Measurements from ENCODE around the gene IGSF21.

IGSF21 gene

GRCh38 chr1:18328803-18329202, 221.2 kb downstream of the IGSF21 start:
- DNase-seq (ENCODE audit: low spot score): no peak

GRCh38 chr1:18329469-18330253, 222.1 kb downstream of the IGSF21 start:
- no peak for DNase-seq (ENCODE audit: low spot score)

GRCh38 chr1:18332576-18332975, 225.0 kb downstream of the IGSF21 start:
- DNase-seq (ENCODE audit: low spot score): no peak

DNA sequence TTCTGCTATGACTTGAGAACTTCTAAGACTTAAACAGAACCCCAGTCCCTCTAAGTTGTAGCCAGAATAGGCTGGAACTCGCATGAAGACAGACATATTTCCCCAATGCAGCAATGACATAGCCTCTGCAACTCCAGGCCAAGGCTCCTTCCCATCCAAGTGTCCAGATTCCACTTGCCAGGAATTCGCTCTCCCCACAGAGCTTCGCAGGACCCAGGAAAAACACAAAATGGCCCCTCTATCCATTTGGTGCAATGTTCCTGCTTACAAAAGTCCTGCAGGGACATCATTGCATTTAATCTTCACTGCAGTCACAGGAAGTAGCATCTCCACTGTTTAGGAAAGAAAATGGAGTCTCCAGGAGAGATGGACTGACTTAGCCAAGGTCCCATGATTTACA, 225.6 kb downstream of the IGSF21 start:
- DNase-seq (ENCODE audit: low spot score): no peak

- peak; percentile 85 for DNase-seq (ENCODE audit: low spot score)
Measured at GRCh38 chr1:18336801-18337200, 229.2 kb downstream of the IGSF21 start.

DNA sequence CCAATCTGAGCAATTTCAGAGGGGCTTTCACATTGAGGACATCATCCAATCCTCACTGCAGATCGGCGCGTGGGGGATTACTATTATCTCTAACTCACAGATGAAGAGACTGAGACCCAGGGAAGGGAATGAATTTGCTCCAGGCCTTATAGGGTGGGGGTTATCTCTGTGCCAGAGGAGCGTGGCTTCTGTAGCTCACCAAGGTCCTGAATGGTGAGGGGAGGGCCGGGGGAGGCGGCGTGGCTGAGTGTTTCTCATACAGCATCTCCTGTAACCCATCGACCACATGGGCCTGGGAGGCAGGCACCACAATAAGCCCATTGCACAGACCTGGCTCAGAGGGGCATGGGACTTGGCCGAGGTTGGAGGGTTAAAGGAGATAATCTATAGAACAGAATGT, 230.2 kb downstream of the IGSF21 start:
- DNase-seq (ENCODE audit: low spot score): no peak

GRCh38 chr1:18339161-18339560, 231.6 kb downstream of the IGSF21 start:
- DNase-seq (ENCODE audit: low spot score): peak; percentile 82

DNA sequence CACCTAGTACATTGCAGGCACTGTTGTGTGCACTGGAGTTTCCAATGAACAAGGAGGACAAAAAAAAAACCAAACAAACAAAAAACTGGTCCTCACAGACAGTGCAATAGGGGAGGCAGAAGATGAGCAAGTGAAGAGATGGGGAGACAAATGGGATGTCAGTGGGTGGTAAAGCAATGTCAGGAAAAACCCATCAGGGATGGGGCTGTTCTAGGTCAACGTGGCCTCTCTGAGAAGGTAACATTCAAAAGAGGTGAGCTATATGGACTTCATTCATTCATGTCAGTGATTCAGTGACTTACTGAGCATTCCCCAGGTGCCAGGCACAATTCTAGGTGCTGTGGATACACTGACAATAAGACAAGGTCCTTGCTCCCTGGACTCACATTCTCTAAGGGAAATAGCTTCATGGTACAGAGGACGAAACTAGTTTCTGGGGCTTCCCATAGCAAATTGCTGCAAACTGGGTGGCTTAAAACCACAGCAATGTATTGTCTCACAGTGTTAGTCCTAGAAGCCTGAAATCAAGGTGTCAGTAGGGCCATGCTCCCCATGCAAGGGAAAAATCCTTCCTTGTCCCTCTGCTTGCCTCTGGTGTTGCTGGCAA, 232.7 kb downstream of the IGSF21 start:
- peak; percentile 66 for DNase-seq (ENCODE audit: low spot score)

DNA sequence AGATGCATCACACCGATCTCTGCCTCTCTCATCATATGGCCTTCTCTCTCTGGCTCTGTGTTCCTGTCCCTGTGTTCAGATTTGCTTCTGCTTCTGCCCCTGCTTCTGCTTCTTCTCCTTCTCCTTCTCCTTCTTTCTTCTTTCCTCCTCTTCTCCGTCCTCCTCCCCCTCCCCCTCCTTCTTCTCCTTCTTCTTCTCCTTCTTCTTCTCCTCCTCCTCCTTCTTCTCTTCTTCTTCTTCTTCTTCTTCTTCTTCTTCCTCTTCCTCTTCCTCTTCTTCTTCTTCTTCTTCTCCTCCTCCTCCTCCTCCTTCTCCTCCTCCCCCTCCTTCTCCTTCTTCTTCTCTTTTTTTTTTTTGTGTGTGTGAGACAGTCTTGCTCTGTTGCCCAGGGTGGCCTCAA, 233.2 kb downstream of the IGSF21 start:
- no peak for DNase-seq (ENCODE audit: low spot score)

DNA sequence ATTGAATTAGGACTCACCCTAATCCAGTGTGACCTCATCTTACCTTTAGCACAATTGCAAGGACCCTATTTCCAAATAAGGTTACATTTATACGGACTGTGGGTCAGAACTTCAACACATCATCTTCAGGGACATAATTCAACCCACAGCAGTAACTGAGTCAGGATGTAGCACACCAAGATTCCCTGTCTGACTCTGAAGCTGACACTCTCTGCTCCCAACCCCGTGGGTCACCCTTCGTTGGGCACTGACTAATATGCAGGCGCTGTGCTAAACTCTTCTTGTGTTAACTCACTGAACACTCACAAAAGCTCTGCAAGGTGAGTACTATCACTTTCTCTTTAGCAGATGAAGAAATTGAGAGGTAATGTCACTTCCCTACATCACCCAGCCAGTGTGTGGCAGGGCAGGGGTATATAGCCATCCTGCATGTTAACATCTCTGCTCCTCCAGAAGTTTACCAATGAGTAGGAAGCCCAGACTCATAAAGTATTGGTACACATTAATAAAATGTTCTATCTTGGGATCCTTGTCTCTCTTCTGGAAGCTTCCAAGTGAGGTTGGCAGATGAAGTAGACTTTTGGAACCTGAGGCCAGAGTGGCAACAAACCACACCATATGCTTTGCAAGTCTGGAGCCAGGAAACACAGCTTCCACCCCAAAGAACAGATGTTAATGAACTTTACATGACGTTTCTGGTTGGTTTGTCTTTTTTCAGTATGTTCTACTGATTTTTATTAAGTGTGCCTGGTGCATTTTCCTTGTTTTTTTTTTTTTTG, 233.9 kb downstream of the IGSF21 start:
- peak; percentile 97 for DNase-seq (ENCODE audit: low spot score)

DNA sequence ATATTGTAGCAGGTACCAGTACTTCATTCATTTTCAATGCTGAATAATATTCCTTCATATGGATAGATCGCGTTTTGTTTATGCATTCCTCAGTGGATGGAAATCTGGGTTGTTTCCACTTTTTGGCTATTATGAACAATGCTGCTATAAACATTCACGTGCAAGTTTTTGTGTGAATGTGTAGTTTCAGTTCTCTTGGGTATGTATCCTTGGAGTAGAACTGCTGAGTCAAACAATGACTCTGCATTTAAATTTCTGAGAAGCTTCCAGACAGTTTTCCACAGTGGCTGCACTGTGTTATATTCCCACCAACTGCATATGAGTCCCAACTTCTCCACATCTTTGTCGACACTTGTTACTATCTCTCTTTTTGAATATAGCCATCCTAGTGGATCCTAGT, 235.1 kb downstream of the IGSF21 start:
- no peak for DNase-seq (ENCODE audit: low spot score)

GRCh38 chr1:18343581-18343980, 236.0 kb downstream of the IGSF21 start:
- no peak for DNase-seq (ENCODE audit: low spot score)

DNA sequence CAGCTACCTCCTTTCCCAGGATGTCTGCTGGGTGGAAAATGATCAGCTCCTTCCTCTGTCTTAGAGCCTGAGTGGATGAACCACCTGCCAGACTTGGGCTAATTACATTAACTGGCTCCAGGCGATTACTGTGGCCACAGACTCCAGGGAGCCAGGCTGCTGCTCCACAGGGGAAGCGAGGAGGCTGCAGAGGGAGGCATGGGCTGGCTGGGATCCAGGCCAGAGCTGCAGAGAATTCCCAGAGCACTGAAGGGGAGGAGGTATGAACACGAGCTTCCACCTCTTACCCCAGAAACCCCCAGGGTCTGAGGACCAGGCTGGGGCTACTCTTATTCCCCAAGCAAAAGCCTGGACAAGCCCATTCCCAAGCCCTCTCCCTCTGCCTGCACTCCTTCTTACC, 237.2 kb downstream of the IGSF21 start:
- DNase-seq (ENCODE audit: low spot score): peak; percentile 47

DNA sequence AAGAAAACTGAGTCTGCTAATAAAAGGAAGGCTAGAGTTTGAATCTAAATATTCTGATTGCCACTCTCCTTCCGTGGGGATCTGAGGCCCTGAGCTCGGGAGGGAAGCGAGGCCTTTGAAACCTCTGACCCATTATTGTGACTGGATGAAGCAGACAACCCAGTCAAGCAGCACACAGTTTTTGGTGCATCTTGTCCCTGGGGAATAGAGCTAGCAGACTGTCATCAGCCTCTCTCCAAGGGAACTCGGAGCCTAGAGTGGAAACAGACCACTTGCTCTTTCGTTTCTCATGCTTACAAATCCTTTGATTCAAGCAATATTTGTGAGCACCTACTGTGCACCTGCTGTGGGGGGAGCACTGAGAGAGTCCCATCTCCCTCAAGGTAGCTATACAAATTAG, 240.0 kb downstream of the IGSF21 start:
- DNase-seq (ENCODE audit: low spot score): no peak

GRCh38 chr1:18348354-18348753, 240.8 kb downstream of the IGSF21 start:
- no peak for DNase-seq (ENCODE audit: low spot score)

DNA sequence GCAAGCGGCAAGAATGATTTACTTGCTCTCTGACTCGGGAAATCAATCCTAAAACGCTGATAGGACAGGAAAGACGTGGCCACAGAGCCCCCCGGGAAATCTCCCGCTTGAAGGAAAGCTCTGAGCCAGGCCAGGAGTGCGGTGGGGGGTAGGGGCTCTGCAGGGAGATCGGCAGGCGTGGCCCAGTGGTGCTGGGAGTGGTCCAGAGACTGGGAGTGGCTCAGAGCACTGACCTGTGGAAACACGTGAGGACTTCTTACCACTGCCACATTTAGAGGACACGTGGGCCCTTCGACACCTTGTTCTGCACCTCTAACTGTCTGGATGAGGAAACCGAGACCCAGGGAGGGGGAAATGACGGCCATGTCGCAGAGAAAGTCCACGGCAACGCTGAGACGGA, 243.1 kb downstream of the IGSF21 start:
- no peak for DNase-seq (ENCODE audit: low spot score)

- DNase-seq (ENCODE audit: low spot score): no peak
Measured at GRCh38 chr1:18351735-18352134, 244.1 kb downstream of the IGSF21 start.

- no peak for DNase-seq (ENCODE audit: low spot score)
Measured at GRCh38 chr1:18352636-18353265, 245.2 kb downstream of the IGSF21 start.

GRCh38 chr1:18353528-18353927, 245.9 kb downstream of the IGSF21 start:
- DNase-seq (ENCODE audit: low spot score): no peak

DNA sequence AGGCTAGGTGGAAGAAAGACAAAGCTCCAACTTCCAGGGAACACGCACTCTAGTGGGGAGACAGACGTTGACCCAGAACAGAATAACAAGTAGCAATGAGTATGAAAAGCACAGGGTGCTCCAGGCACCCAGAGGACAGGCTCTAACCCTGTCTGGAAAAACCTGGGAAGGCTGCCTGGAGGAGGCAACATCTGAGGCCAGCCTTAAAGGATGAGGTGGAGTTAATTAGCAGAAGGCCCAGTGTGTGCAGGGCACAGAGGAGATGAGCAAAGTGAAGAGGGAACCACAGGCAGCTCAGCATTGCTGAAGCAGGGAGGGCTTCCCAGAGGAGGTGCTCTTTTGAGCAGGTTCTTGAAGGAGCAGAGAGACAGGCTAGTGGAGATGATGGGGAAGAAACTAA, 246.4 kb downstream of the IGSF21 start:
- DNase-seq (ENCODE audit: low spot score): no peak

DNA sequence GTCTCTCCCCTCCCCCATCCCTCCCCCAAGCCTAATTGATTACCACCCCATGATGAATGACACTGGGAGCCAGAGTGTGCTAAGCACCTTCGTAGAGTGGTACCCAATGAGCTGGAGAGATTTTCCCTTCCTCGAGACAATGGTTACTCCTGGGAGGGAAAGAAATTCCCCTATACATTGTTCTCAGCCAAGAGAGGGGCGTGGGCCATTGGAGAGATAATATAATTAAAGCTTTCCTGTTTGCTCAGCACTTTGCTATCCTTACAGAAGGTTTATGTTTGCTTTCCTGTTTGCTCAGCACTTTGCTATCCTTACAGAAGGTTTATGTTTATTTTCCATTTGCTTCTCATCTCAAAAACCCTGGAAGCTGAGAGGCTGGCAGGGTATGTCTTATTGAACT, 247.0 kb downstream of the IGSF21 start:
- no peak for DNase-seq (ENCODE audit: low spot score)

DNA sequence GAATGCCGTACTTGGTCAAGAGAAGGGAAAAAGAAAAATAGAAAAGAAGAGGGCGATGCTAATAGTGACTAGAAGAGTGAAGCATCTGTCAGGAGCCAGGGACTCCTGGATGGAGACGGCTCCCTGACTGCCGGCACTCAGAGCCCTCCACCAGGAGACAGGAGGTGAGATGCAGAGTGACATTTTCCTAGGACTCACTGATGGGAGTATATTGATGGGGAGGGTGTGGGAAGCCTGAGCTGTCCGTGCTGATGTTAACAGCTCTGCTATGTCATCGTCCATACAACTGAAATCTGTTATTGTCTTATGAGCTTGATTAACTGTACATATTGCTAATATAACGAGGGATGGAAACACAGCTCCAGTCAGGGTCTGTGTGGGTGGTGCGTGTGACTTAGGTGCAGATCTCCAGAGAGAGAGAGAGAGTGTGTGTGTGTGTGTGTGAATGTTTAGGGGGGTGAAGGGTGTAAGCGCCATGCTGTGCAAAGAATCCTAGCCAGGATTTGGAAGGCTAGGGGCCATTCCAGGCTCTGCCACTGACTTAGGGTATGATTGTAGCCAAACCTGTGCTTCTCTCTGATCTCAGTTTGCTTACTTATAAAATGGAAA, 250.1 kb downstream of the IGSF21 start:
- no peak for DNase-seq (ENCODE audit: low spot score)

Data from kidney tubule cell (primary cell).